GM18519 (cell line): ENCODE results near the gene CDKAL1.
"Not testable (repeated sequence)": the region's sequence is repeated elsewhere in the genome, so short reads cannot be mapped to it uniquely, and the experiment has no call there.

Experiments
- ATAC-seq: cut with Tn5 transposase; IDR thresholded peaks from one replicate; pipeline ENCODE4 v1.9.1; 2021; ENCODE audit warnings: mild to moderate bottlenecking, moderate library complexity; ENCODE audit not compliant: unreplicated experiment, low FRiP score

Gene CDKAL1

GRCh38 chr6:20729086-20729485 is 194.8 kb downstream of the CDKAL1 start:
- ATAC-seq = no peak

DNA sequence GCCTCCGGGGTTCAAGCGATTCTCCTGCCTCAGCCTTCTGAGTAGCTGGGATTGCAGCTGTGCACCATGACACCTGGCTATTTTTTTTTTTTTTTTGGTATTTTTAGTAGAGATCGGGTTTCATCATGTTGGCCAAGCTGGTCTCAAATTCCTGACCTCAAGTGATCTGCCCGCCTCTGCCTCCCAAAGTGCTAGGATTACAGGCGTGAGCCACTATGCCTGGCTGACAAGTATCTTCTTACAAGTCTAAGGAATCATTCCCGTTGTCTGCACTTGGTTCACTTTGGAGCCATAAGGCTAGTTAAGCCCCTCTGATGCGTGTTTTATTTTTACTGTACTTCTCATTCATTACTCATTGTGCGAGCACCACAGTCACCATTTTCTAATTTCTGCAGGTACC is 198.1 kb downstream of the CDKAL1 start:
- ATAC-seq = not testable (repeated sequence)

DNA sequence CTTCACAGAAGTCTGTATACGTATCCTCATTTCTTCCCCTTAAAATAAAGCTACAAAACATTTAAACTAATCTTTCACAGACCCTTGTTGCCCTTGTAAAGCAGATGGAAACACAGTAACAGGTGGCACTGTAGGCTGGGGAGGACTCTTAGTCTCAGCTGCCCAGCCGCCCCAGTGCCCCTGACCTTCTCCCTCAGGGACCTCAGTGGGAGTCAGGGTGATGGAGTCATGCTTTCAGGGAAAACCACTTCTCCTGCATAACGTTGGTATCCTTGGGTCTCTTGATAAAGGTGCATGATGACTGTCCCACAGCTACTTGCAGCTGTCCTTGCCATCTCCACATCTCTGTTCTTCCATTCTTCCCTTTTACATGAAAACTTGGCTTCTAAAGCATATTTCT is 198.6 kb downstream of the CDKAL1 start:
- ATAC-seq = no peak

DNA sequence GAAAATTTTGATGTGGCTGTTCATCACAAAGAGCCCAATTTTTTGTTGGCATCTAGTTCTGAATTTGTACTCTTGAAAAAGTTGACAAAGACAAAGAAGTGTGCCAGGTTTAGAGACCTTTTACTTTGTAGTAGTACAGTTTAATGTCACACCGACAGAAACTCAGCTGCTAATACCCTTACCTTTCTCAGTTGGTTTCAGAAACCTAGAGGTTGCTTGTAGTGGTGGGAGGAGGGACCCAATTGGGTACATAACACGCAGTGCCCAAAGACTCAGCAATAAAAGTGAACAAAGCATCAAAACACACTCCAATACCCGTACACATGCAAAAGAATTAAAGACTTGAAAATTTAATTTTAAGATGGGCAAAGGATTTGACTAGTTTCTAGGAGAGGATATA is 203.7 kb downstream of the CDKAL1 start:
- no peak for ATAC-seq

- ATAC-seq = no peak
Measured at GRCh38 chr6:20740088-20740487, 205.8 kb downstream of the CDKAL1 start.

GRCh38 chr6:20740727-20741126 is 206.5 kb downstream of the CDKAL1 start:
- no peak for ATAC-seq

DNA sequence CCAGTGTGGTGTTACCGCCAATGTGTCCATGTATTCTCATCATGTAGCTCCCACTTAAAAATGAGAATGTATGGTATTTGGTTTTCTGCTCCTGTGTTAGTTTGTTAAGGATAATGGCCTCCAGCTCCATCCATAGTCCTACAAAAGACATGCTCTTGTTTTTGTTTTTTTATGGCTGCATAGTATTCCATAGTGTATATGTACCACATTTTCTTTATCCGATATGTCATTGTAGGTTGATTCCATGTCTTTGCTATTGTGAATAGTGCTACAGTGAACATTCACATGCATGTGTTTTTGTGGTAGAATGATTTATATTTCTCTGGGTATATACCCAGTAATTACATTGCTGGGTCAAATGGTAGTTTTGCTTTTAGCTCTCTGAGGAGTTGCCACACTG is 207.2 kb downstream of the CDKAL1 start:
- no peak for ATAC-seq

GRCh38 chr6:20744911-20745557 is 210.8 kb downstream of the CDKAL1 start:
- no peak for ATAC-seq

DNA sequence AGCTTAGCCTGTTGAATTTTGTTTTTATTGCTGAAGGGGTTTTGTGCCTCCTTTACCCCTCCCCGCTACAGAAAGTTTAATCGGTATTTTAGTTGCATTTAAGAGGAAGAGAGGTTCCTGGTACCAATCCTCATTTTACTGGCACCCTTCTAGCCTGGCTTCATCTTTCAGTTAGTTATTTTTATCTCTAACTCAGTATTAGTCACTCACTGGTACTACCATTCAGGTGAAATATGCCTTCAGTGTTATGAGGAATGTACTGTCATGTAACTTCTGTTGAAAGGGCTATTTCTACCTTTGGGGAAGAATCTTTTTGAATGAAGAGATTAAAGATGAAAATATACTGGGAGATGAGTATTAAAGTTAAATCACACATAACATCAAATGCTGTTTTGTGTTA is 211.8 kb downstream of the CDKAL1 start:
- no peak for ATAC-seq

GRCh38 chr6:20746805-20747558 is 212.7 kb downstream of the CDKAL1 start:
- ATAC-seq = no peak

GRCh38 chr6:20747991-20748390 is 213.7 kb downstream of the CDKAL1 start:
- ATAC-seq = no peak

DNA sequence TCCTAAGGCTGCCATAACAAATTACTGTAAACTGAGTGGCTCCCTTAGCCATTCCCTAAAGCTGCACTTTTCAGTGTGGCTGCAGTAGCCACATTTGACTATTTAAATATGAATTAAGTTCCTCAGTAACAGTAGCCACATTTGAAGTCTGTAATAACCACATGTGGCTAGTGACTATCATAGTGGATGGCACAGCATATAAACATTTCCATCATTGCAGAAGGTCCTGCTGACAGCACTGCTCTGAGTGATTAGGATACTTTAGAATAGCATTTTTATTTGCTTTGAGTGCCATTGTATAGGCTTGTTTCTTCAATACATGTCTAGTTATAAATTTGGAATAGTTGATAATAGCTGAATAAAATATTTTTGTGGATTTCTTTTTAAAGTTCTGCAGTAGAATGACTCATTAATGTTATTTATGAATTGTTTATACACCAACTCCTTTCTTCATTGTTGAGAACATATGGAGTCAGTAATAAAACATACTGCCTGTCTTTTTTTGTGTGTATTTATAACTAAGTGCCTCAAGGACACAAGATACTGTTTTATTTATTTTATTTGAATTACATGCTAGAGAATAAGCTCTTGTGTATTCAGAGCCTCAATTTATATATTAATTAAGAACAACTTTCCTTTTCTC is 217.2 kb downstream of the CDKAL1 start:
- no peak for ATAC-seq

DNA sequence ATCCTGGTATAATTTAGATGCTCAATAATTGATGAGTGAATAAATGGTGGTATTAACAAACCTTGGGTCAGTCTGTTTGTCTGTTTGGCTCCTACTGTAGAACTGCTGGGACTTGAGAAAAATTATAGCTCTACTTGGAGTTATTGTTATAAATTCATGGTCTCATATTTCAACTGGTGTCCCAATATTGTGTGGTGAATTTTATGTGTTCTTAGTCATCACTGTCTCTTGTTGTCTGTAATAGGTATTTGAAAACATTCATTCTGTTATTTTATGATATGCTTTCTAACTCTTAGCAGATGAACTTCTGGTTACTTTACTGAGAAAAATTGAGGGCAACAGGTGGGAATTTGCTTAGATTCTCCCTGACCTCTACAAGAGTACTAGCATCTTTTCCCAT is 221.4 kb downstream of the CDKAL1 start:
- ATAC-seq = no peak

DNA sequence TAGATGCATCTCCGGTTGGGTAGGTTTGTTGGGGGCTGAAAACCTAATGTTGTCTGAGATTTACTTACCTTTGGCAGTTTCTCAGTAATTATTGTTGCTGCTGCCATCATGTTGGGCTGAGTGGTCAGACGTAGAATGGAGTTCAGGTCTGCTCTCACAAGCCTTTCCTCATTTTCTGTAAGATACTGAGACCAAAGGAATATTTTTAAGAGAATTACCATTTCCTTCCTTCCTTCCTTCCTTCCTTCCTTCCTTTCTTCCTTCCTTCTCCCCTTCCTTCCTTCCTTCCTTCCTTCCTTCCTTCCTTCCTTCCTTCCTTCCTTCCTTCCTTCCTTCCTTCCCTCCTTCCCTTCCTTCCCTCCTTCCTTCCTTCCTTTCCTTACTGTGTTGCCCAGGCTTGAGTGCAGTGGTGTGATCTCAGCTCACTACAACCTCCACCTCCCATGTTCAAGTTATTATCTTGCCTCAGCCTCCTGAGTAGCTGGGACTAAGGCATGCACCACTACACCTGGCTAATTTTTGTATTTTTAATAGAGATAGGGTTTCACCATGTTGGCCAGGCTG is 222.4 kb downstream of the CDKAL1 start:
- not testable (repeated sequence) for ATAC-seq

DNA sequence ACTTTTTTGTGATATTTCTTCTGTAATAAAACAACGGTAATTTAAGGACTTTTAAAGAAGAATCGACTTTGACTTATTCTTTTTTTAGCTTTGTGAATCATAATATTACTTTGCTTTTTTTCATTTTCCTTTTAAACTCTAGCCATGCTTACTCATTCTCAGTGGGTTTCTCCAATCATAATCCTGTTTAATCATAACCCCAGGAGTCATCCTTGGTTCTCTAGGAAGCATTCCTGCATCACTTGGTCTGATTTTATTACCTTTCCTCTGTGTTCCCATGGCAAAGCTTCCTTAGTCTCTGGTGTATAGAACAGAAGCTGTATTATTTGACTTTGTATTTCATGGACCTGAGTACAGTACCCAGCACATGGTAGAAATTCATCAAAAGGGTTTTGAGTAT is 223.5 kb downstream of the CDKAL1 start:
- no peak for ATAC-seq

DNA sequence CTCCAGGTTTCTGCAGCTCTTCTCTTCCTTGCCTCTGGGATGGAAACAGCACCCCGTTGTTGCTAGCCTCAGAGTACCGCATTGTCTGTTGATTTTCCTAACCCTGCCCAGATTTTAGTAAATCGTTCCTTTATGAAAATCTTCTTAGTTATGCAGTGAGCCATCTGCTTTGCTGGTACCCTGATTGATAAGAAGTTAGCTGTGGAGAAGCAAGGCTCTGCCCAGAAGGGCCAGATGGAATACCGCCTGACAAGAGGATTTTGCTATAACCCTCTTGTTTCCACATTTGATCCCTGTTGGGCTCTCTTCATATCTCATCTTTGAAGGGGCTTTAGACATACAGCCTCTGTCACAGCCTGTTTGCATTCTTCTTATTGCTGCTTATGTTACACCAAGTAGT is 229.0 kb downstream of the CDKAL1 start:
- no peak for ATAC-seq

DNA sequence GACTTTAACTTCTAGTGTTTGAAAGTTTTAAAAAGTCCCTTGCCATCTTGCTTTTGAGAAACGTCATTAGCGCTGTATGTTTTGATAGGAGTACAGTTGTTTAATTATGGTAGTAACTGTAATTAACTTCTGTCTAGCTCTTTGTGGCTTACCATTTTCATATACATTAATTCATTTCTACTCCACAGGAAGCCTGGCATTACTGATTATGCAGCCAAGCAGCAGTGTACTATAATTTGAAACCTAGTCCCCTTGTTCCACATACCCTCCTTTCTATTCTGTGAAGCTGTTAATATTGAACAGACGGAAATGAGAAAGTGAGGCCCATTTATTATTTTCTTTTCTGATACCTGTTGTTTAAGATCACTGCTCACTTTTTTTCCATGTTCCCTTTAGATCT is 235.4 kb downstream of the CDKAL1 start:
- ATAC-seq = no peak

GRCh38 chr6:20770773-20771172 is 236.5 kb downstream of the CDKAL1 start:
- no peak for ATAC-seq

GRCh38 chr6:20771409-20771808 is 237.2 kb downstream of the CDKAL1 start:
- no peak for ATAC-seq

GRCh38 chr6:20773822-20774221 is 239.6 kb downstream of the CDKAL1 start:
- ATAC-seq = no peak

DNA sequence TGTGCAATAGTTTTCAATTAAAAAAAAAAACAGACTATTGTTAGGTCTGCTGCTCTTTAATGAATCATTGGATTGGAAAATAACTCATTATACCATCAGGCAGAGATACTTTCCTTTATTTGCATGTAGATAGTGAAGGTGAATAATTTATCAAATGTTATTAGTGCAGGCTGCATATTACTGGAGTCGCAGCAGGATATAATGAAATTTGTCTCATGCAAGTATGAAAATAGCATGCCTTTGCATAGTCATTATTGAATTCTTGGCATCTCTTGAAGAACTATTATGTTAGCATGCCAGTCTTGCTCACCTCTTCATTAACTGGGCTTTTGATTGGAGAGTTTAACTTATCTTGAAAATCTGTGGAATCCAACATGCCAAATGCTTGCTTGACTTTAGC is 241.7 kb downstream of the CDKAL1 start:
- ATAC-seq = no peak
